ENCODE results near the gene WFDC10A. TPM values are rescaled to one million over a fixed set of nuclear protein-coding genes. Genes with fewer than 3 reads are reported as not detected.
"Not testable (repeated sequence)": the region's sequence is repeated elsewhere in the genome, so short reads cannot be mapped to it uniquely, and the experiment has no call there.

Gene WFDC10A
- total RNA-seq (2014; rRNA removed; shearing (Covaris generic)): not detected in 2 replicates

DNA sequence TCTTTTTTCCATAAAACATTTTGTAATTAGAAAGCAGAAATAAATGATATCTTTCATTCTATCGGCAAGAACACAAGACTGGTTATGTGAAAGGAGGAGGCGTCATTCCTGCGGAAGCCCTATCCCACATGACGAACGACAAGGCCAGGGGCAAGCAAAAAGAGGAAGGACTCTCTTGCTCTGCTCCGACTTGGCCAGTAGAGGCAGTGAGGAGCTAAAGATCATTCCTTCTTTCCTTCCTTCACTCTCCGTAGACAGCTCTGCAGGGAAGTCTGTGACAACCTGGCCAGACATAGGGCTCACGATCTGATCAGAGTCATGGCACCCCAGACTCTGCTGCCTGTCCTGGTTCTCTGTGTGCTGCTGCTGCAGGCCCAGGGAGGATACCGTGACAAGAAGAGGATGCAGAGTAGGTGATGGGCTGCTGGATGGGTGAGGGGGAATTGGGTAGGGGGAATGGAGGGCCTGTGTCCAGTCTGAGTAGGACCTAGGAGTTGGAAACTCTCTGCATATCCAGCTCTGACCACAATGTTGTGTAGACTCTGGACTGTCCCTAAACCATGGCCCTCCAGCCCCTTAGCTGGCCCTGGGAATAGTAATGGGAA is at the start of gene WFDC10A:
Gene WFDC10A (plus strand): TSS at position 244 of the 605 bp plus-strand sequence. CDS start 75 bp downstream, at position 319.
- in situ Hi-C loops (cut with HindIII; ENCODE audit: low sequenced_read_pairs): no loop called here
- DNase-seq (ENCODE audit: low spot score): peak; percentile 21

DNA sequence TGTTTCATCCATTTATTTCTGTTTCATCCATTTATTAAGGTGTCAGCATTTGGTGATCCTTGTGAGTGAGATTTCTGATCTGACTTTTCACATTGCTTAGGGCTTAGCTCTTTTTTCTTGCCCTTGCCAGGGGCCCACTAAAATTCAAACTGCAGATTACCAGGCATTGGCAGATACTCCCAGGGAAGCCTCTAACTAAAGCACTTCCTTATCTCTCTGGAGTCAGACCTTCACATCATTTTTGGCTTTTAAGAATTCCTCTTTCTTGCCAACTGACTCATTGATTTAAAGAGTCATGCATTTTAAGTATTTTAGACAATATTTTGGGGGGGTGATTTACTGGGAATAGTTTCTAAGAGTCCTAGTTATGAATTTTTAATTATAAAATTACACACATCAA is 47.8 kb upstream of the WFDC10A start:
- DNase-seq (ENCODE audit: low spot score): no peak
- in situ Hi-C loops (cut with HindIII; ENCODE audit: low sequenced_read_pairs): no loop called here

DNA sequence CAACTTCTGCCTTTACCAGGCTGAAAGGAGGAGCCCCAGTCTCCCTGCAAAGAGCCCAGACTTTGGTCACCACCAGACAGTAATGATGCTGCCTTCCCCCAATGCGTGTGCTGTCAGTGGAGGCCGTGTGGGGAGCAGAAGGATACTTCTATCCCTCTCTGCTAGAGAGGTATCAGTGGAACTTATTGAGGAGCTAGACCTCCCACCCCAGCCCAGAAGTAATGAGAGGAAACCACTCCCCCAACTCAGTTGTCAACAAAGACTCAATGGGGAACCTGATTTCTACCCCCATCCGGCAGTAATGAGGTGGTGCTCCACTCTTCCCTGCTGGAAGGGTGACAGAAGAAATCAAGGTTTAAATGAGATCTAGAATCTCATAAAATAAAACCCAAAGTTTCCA is 46.0 kb upstream of the WFDC10A start:
- in situ Hi-C loops (cut with HindIII; ENCODE audit: low sequenced_read_pairs): no loop called here
- DNase-seq (ENCODE audit: low spot score): no peak

DNA sequence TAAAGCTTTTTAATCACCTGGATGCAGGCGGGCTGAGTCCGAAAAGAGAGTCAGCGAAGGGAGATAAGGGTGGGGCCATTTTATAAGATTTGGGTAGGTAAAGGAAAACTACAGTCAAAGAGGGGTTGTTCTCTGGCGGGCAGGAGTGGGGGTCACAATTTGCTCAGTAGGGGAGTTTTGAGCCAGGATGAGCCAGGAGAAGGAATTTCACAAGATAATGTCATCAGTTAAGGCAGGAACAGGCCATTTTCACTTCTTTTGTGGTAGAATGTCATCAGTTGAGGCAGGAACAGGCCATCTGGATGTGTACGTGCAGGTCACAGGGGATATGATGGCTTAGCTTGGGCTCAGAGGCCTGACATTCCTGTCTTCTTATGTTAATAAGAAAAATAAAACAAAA is 45.2 kb upstream of the WFDC10A start:
- in situ Hi-C loops (cut with HindIII; ENCODE audit: low sequenced_read_pairs): not testable (repeated sequence)

DNA sequence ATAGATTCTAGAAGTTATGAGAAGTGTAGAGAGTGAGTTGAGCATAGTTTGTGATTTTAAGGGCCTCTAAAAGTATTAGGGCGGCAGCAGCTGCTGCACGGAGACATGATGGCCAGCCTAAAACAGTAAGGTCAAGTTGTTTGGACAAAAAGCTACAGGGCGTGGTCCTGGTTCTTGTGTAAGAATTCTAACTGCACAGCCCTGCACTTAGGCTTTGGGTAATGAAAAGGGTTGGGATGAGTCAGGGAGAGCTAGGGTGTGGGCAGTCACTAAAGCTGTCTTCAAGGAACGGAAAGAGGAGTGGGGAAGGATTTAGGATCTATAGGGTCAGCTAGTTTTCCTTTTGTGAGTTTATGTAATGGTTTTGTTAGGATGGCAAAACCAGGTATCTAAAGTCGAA is 43.6 kb upstream of the WFDC10A start:
- in situ Hi-C loops (cut with HindIII; ENCODE audit: low sequenced_read_pairs); DNase-seq (ENCODE audit: low spot score): not testable (repeated sequence)

More for the DNA sequence above, 45.2 kb upstream of the WFDC10A start:
- not testable (repeated sequence) for DNase-seq (ENCODE audit: low spot score)

DNA sequence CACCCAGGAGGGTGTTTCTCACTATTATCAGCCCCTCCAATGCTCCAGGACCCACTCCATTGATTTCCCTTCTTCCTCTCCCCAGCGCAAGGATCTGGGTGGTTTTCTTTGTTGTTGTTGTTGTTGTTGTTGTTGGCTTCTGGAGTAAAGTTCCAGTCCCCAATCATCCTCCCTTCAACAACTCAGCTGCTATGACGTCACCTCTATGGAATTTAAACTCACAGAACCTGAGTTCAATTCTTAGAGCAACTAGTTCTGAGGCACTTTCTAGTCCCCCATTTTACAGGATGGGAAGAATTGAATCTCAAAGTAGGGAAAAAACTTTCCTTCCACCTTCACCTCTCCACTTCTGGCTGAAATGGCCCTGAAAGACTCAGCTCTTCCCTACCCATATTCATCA is 40.7 kb upstream of the WFDC10A start:
- no peak for DNase-seq (ENCODE audit: low spot score)
- in situ Hi-C loops (cut with HindIII; ENCODE audit: low sequenced_read_pairs): no loop called here

DNA sequence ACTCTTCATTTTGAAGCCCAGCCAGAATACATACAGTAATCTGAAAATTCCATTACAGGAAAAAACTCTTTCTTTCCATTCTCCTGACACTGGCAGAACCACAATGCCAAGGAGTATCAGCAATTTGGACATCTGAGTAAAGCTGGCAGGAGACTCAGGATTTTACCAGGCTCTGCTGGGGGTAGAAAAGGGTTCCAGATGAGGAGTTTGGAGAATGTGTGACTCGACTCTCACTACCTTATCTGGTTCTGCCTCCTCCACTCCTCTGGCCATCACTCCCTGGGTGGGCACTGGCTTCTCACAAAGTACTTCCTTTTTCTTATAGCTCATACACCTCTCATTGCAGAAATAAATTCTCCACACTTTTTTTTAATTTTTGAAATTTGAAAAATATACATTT is 39.8 kb upstream of the WFDC10A start:
- in situ Hi-C loops (cut with HindIII; ENCODE audit: low sequenced_read_pairs): no loop called here
- no peak for DNase-seq (ENCODE audit: low spot score)

DNA sequence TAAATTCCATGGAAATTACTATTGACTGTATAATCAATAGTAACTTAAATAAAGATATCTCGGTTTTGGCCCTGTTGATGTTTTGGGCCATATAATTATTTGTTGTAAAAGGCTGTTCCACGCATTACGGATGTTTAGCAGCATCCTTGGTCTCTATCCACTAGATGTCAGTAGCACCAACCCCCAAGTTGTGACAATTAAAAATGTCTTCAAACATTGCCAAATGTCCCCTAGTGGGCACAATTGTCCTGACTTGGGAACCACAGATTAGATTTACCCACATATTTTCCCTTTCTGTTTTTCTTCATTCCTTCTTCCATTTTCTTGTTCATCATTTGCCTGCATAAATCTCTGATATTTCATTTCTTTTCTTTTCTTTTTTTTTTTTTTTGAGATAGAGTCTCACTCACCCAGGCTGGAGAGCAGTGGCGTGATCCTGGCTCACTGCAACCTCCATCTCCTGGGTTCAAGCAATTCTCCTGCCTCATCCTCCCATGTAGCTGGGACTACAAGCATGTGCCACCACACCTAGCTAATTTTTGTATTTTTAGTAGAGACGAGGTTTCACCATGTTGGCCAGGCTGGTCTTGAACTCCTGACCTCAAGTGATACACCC is 36.9 kb upstream of the WFDC10A start:
- DNase-seq (ENCODE audit: low spot score): peak; percentile 7
- in situ Hi-C loops (cut with HindIII; ENCODE audit: low sequenced_read_pairs): no loop called here

DNA sequence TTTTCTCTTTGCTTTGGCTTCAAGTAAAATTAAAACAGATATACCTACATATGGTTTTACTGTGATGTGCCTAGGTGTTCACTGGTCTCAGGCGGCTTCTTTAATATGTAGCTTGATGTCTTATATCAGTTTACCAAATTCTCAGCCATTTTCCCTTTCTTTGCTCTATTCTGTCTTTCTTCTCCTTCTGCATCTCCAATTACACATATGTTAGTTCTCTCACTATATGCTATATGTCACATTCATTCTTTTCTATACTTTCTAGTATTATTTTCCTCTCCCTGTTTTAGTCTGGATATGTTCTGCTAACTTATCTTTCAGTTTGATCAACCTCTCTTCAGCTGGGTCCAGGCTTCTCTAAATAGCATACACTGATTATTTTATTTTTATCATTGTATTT is 36.0 kb upstream of the WFDC10A start:
- in situ Hi-C loops (cut with HindIII; ENCODE audit: low sequenced_read_pairs): no loop called here
- no peak for DNase-seq (ENCODE audit: low spot score)

DNA sequence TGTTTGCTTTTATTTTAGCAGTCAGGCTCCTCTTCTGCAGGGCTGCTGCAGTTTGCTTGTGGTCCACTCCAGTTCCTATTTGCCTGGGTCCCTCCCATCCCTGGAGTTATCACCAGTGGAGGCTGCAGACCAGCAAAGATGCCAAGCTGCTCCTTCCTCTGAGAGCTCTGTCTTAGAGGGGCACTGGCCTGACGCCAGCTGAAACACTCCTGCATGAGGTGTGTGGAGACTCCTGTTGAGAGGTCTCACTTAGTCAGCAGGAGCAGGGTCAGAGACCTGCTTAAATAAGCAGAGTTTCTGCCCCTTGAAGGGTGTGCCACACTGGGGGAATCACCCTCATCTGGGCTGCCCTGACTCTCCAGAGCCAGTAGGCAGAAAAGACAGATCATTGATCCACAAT is 34.3 kb upstream of the WFDC10A start:
- no peak for DNase-seq (ENCODE audit: low spot score)
- in situ Hi-C loops (cut with HindIII; ENCODE audit: low sequenced_read_pairs): no loop called here

DNA sequence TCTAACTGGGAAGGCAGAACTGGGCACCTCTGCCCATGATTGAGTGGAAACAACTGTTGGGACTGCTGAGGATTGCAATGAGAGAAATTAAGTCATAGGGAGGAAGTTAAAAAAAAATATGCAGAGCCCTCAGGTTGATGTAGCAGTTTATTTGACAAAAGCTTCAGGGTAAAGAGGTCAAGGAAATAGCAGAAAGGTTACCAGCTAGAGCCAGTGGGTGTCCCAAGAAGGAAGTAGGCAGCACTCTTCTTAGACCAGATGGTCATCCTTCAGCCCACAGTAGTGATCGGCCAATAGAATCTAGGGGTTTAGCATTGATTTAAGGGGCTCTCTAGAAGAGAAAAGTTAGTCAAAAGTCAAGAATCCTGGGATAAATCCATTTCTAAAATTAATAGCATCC is 21.7 kb upstream of the WFDC10A start:
- in situ Hi-C loops (cut with HindIII; ENCODE audit: low sequenced_read_pairs): no loop called here
- no peak for DNase-seq (ENCODE audit: low spot score)

DNA sequence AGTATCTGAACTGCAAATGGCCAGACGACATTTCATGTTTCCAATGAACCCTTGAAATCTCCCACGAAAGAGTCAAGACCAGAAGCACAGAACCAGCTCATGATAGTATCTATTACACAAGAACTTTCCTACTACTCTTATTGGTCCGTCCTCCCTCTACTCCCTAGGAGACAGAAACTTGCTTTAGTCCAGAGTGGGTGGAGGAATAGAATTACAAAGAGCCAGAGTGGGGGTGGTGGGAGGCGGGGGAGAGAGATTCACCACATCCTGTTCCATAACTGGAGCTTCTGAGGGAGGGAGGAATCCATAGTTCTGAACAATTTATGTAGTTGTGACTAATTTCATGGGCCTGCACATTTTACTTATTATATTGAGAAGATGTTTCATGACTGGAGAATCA is 18.5 kb upstream of the WFDC10A start:
- in situ Hi-C loops (cut with HindIII; ENCODE audit: low sequenced_read_pairs): no loop called here
- no peak for DNase-seq (ENCODE audit: low spot score)

DNA sequence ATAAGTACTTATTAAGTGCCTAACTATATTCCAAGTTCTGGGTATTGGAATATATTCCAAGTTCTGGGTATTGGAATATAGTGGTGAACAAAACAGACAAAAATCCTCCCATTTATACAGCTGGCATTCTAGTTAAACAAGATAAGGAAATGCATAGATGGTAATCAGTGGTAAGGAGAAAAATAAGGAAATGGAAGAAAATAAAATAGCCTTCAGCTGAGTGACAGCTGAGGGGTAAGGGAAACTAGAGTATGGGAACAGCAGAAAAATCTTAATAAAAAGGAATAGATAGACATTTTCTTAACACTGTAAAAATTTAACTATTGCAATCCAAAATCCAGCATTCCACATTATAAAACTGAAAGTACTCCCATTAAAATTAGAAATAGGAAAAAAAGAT is 17.2 kb upstream of the WFDC10A start:
- in situ Hi-C loops (cut with HindIII; ENCODE audit: low sequenced_read_pairs): no loop called here
- no peak for DNase-seq (ENCODE audit: low spot score)

DNA sequence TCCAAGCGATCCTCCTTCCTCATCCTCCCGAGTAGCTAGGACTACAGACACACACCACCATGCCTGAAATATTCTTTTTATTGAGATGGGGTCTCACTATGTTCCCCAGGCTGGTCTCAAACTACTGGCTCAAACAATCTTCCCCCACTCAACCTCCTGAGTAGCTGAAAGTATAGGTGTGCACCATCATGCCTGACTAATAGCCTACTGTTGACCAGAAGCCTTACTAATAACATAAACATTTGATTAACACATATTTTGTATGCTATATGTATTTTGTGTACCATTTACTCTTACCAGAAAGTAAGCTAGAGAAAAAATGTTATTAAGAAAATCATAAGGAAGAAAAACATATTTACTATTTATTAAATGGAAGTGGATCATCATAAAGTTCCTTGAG is 11.9 kb upstream of the WFDC10A start:
- no peak for DNase-seq (ENCODE audit: low spot score)
- in situ Hi-C loops (cut with HindIII; ENCODE audit: low sequenced_read_pairs): no loop called here

DNA sequence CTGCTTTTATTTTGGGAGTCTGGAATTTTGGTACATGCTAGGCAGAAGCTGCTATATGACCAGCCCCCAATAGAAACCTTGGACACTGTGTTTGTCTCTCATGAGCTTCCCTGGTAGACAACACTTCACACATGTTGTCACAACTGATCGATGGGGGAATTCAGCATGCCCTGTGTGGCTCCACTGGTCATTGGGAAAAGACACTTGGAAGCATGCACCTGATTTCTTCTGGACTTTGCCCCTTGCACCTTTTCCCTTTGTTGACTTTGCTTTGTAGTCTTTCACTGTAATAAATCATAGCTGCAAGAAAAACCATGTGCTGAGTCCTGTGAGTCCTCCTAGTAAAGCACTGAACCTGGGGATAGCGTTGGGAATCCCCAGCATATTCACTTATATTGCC is 7.9 kb upstream of the WFDC10A start:
- DNase-seq (ENCODE audit: low spot score): no peak

DNA sequence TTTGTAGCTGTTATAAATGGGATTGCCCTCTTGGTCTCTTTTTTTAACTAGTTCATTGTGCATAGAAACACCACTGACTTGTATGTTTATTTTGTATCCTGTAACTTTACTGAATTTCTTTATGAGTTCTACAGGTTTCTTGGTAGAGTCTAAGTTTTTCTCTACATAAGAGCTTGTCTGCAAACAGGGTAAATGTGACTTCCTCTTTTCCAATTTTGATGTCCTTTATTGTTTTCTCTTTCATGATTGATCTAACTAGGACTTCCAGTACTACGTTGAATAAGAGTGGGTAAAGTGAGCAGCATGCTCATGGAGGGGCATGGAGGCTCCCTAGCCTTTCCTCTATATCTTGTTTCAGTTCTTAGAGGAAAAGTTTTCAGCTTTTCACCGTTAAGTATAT is 3.0 kb upstream of the WFDC10A start:
- in situ Hi-C loops (cut with HindIII; ENCODE audit: low sequenced_read_pairs): no loop called here
- no peak for DNase-seq (ENCODE audit: low spot score)

More for the DNA sequence above, 7.9 kb upstream of the WFDC10A start:
- in situ Hi-C loops (cut with HindIII; ENCODE audit: low sequenced_read_pairs): no loop called here

DNA sequence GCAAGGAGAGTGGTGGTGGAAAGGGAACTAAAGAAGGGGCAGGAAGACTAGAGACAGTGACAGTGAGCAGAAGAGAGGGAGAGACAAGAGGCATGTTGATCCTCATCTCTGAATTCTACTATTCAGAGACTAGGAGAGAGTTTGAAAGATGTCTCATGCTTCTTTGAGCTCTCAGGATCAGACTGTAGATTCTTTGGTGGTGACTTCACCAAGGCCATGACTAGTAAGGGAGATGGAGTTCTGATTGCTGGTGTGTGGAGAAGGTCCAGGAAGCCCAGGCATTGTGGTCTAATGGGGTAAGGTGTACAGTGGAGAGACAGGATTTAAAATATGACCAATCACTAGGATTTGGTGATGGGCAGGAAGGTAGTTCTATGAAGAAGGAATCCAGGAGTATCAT is 832 bp downstream of the WFDC10A start:
- no peak for DNase-seq (ENCODE audit: low spot score)
- in situ Hi-C loops (cut with HindIII; ENCODE audit: low sequenced_read_pairs): no loop called here

DNA sequence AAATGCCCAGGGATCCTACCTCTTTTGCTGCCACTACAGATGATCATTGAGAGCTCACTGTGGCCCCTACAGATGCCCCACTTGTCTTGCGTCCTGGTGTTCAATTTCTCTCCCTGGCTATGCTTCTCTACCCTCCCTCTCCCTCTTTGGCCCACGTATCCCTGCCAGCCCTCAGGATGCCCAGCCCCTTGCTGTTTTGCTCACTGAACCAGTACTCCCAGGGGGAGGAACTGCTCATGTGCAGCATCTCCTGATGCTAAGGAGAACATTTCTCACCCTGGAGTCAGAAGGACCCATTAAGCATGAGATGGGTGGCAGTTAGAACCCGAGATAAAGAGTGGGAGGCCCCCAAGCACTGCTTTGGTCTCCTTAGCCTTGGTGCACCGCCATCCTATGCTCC is 1.6 kb downstream of the WFDC10A start, which contains the start of gene WFDC9:
Gene WFDC9 (minus strand): TSS at position 101 of the 400 bp plus-strand sequence. CDS start 21,103 bp downstream, outside the sequence.
- in situ Hi-C loops (cut with HindIII; ENCODE audit: low sequenced_read_pairs): no loop called here
- DNase-seq (ENCODE audit: low spot score): no peak

DNA sequence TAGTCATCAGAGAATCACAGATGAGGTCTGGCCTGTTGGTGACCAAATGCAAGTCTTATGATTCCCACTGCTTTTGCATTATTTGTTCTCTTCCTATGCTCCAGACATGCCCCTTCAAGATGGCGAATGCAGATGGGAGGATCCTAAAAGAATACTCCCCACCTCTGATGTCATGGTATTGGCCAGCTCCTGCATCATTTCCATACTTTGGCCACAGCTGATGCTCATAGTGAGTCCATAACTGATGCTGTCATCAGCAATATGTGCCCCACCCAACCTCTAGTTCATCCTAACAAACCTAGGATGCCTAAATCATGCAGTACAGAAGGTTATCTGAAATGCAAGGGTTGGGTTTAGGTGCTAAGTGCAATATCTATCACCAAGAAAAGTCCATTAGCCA is 7.0 kb downstream of the WFDC10A start:
- DNase-seq (ENCODE audit: low spot score): no peak
- in situ Hi-C loops (cut with HindIII; ENCODE audit: low sequenced_read_pairs): no loop called here

DNA sequence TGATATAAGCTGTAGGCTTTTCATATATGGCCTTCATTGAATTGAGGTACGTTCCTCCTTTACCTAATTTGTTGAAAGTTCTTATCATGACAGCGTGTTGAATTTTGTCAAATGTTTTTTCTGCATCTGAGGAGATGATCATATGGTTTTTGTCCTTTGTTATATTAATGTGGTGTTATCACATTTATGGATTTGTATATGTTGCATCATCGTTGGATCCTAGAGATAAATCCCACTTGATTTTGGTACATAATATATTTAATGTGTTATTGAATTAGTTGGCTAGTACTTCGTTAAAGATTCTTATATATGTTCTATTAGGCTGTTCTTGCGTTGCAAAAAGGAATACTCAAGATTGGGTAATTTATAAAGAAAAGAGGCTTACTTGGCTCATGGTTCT is 10.1 kb downstream of the WFDC10A start:
- DNase-seq (ENCODE audit: low spot score): no peak
- in situ Hi-C loops (cut with HindIII; ENCODE audit: low sequenced_read_pairs): no loop called here

DNA sequence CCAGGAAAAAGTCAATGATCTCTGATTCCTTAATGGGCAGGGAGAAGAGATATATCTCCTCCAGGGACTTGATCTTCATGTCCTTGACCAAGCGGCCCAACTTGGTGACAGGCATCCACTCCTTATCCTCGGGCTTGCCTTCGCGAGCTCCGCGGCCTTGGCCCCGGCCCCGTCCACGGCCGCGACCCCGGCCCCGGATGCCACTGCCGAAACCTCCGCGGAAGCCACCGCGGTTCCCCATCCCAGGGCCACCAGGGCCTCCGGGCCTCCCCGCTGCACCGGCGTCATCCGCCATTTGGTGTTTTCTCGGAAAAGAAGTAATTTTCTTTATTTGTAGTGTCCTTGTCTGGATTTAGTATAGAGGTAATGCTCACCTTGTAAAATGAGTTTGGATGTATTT is 11.5 kb downstream of the WFDC10A start:
- in situ Hi-C loops (cut with HindIII; ENCODE audit: low sequenced_read_pairs); DNase-seq (ENCODE audit: low spot score): not testable (repeated sequence)
